Transverse colon (tissue), 4 donors: ENCODE results near the gene DSCAM. TPM values are rescaled to one million over a fixed set of nuclear protein-coding genes. Genes with fewer than 3 reads are reported as not detected.

ENCODE experiments used
- DNase-seq: peaks from one replicate; pipeline ENCODE4 v3.0.0-alpha.2; 2019
- H3K27ac ChIP-seq, 4 donors: fragments of 200-600 bp; sonication (generic); 2 replicates each; pipeline ENCODE4 v1.5.1; 2016 to 2018; ENCODE audit warnings: inconsistent platforms in 4 of 4
- H3K27me3 ChIP-seq: fragments of 200-600 bp; sonication (generic); 2 replicates; pipeline ENCODE4 v1.5.1; 2017; ENCODE audit warnings: inconsistent platforms
- H3K36me3 ChIP-seq, 4 donors: fragments of 200-600 bp; sonication (generic); 2 replicates each; pipeline ENCODE4 v1.5.1; 2017 to 2019; ENCODE audit warnings: inconsistent platforms in 4 of 4
- H3K4me1 ChIP-seq, 4 donors: fragments of 200-600 bp; sonication (generic); 2 replicates each; pipeline ENCODE4 v1.5.1; 2017 to 2020; ENCODE audit warnings: inconsistent platforms in 4 of 4
- H3K4me3 ChIP-seq, 4 donors: fragments of 200-600 bp; sonication (generic); 1 replicate in 1 of 4; 2 replicates in 3 of 4; pipeline versions ENCODE4 v1.5.1 to v1.6.1; 2017 to 2019; ENCODE audit warnings: inconsistent platforms in 4 of 4
- H3K9me3 ChIP-seq, 2 donors: fragments of 200-600 bp; sonication (generic); 2 replicates each; pipeline ENCODE4 v1.5.1; 2017 to 2019; ENCODE audit warnings: inconsistent platforms in 2 of 2
- EP300 ChIP-seq: sonication (generic); formaldehyde crosslinking; IDR thresholded peaks from one replicate; pipeline ENCODE4 v1.6.1; 2017; ENCODE audit warnings: antibody characterized with exemption, low read depth
- POLR2A ChIP-seq: fragments of 450-650 bp; IDR thresholded peaks from one replicate; pipeline ENCODE4 v1.6.1; 2016; ENCODE audit warnings: antibody characterized with exemption, mild to moderate bottlenecking, moderate library complexity
- POLR2AphosphoS5 ChIP-seq, 3 donors: sonication (generic); formaldehyde crosslinking; IDR thresholded peaks; one replicate each; pipeline ENCODE4 v1.6.1; 2016; ENCODE audit warnings: antibody characterized with exemption in 3 of 3
- WGBS, 2 donors: methylation state at CpG; one replicate each; pipeline ENCODE4 v1.1.5; 2018; ENCODE audit warnings: low coverage in 1 of 2; 5-methylcytosine and 5-hydroxymethylcytosine counted together
- in situ Hi-C, 4 donors: fragments of 200-750 bp; cut with MboI; loops; one replicate each; pipeline versions ENCODE4 v1.15.0 to v1.15.1; 2017; ENCODE audit warnings: low sequenced_read_pairs in 3 of 4, low pct_ligation_motif_present in 1 of 4, low pct_unique_long_range_greater_than_20kb in 1 of 4
- intact Hi-C: fragments of 100-400 bp; cut with DNase I; formaldehyde crosslinking; loops from one replicate; pipeline ENCODE4 v1.15.1; 2023; ENCODE audit warnings: low total_unique reads
- total RNA-seq, 4 donors: library from RNA; depleted of rRNA; stranded (reverse); fragments of >200 nt; gene quantifications; one replicate each; pipeline ENCODE4 v1.1.0, GENCODE V29; 2016
- TF ChIP-seq, protein P1 (sequence below), 5 experiments: fragments of 200-600 bp in 3 of 5; fragments of 450-650 bp in 2 of 5; sonication (generic) in 3 of 5; IDR thresholded peaks; 1 replicate in 2 of 5; 2 replicates in 3 of 5; pipeline ENCODE4 v1.5.1; 2016 to 2017; ENCODE audit warnings: antibody characterized with exemption in 5 of 5, inconsistent platforms in 3 of 5, mild to moderate bottlenecking in 2 of 5, moderate library complexity in 1 of 5

DSCAM gene
- total RNA-seq, 4 donors from 2014 or later: 0.16 TPM; not detected in 3

DNA sequence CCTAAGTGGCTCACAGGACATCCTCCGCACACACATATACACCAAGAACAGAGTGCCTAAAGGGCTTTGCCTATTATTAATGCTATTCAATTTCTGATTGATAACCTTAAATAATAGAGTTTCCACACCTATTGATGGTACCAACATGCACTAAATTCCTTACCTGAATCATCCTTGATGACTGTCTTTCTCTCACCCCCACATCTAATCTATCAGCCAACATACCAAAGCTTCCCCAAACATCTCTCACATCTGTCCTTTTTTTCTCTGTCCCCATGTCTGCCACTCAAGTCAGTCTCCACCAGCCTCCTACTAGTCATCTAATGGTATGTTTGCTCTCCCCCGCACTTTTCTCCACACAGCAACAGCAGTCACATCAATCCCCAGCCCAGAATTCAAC is 174.4 kb downstream of the DSCAM start:
- in situ Hi-C loops (no loop called here), intact Hi-C loops (no loop called here)
- no peak for DNase-seq

GRCh38 chr21:40671716-40672115 is 175.2 kb downstream of the DSCAM start:
- no peak for DNase-seq
- Histone ChIP-seq H3K4me3 (no peak overlapping the region), H3K4me1 (no peaks in the 10 kb centered on the region), H3K9me3 (no peaks in the 10 kb centered on the region), H3K27ac (no peak overlapping the region), H3K27me3 (no peaks in the 10 kb centered on the region), H3K36me3 (no peaks in the 10 kb centered on the region)
- TF ChIP-seq POLR2A (no peak), EP300 (no peak), POLR2AphosphoS5 (IDR thresholded peaks at IDR 0.05) (no peak)
- TF ChIP-seq, protein P1, sequence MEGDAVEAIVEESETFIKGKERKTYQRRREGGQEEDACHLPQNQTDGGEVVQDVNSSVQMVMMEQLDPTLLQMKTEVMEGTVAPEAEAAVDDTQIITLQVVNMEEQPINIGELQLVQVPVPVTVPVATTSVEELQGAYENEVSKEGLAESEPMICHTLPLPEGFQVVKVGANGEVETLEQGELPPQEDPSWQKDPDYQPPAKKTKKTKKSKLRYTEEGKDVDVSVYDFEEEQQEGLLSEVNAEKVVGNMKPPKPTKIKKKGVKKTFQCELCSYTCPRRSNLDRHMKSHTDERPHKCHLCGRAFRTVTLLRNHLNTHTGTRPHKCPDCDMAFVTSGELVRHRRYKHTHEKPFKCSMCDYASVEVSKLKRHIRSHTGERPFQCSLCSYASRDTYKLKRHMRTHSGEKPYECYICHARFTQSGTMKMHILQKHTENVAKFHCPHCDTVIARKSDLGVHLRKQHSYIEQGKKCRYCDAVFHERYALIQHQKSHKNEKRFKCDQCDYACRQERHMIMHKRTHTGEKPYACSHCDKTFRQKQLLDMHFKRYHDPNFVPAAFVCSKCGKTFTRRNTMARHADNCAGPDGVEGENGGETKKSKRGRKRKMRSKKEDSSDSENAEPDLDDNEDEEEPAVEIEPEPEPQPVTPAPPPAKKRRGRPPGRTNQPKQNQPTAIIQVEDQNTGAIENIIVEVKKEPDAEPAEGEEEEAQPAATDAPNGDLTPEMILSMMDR (IDR thresholded peaks at IDR 0.05): no peak
- in situ Hi-C loops: no loop called here
- intact Hi-C loops: no loop called here
- 33 to 67% methylated on average over 1 to 2 of the region's 2 CpGs for WGBS, 2 donors

More for the DNA sequence above, 174.4 kb downstream of the DSCAM start:
- Histone ChIP-seq H3K27me3 (no peaks in the 10 kb centered on the region), H3K4me3 (no peak overlapping the region), H3K4me1 (no peaks in the 10 kb centered on the region), H3K27ac (no peak overlapping the region), H3K36me3 (no peaks in the 10 kb centered on the region), H3K9me3 (no peaks in the 10 kb centered on the region)
- WGBS, 2 donors: 50 to 69% methylated on average over 2 of the region's 2 CpGs
- TF ChIP-seq EP300 (no peak), POLR2A (no peak), POLR2AphosphoS5 (IDR thresholded peaks at IDR 0.05) (no peak)
- TF ChIP-seq, protein P1 (IDR thresholded peaks at IDR 0.05): no peak

GRCh38 chr21:40668555-40669275 is 178.2 kb downstream of the DSCAM start:
- H3K27ac ChIP-seq: no peak overlapping the region
- H3K27me3 ChIP-seq: no peaks in the 10 kb centered on the region
- no peak for DNase-seq
- H3K36me3 ChIP-seq: no peaks in the 10 kb centered on the region
- intact Hi-C loops: no loop called here
- WGBS, 2 donors: 29 to 34% methylated on average over 5 of the region's 5 CpGs
- TF ChIP-seq POLR2A: no peak
- no peak for TF ChIP-seq POLR2AphosphoS5 (IDR thresholded peaks at IDR 0.05)
- no peak for TF ChIP-seq EP300
- TF ChIP-seq, protein P1 (IDR thresholded peaks at IDR 0.05): no peak
- no peaks in the 10 kb centered on the region for H3K9me3 ChIP-seq
- no peaks in the 10 kb centered on the region for H3K4me1 ChIP-seq
- no peak overlapping the region for H3K4me3 ChIP-seq
- in situ Hi-C loops: no loop called here

GRCh38 chr21:40667967-40668366 is 179.0 kb downstream of the DSCAM start:
- DNase-seq: no peak
- Histone ChIP-seq H3K4me3 (no peak overlapping the region), H3K36me3 (no peaks in the 10 kb centered on the region), H3K27me3 (no peaks in the 10 kb centered on the region), H3K4me1 (no peaks in the 10 kb centered on the region), H3K27ac (no peak overlapping the region), H3K9me3 (no peaks in the 10 kb centered on the region)
- TF ChIP-seq POLR2A (no peak), EP300 (no peak), POLR2AphosphoS5 (IDR thresholded peaks at IDR 0.05) (no peak)
- TF ChIP-seq, protein P1 (IDR thresholded peaks at IDR 0.05): no peak
- 46% methylated on average over 1 of the region's 1 CpG; no CpG with 5 or more reads in 1 of the 2 donors for WGBS, 2 donors
- in situ Hi-C loops (no loop called here), intact Hi-C loops (no loop called here)
